Measurements from ENCODE around the gene EIF3J.
A peak's percentile ranks its signal among the peaks of the same experiment; 100 is the strongest.
"Not testable (repeated sequence)": the region's sequence is repeated elsewhere in the genome, so short reads cannot be mapped to it uniquely, and the experiment has no call there.

The EIF3J gene

DNA sequence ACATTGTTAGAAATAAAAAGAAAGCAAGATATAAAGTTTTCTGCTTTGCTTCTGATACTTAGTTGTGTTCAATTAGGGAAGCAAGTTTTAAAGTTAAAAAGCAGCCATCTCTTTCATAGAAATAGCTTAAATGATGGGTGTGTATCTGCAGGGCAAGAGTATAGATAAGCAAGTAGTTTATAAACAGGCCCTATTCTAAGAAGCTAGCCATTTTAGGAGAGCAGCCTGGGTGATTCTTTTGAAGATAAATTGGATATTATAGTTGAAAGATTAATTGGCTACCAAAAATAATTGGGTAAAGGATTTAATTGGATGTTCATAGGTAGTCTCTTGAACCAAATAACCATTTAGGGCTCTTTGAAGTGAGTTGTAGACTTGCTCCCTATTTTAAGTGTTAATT lies 5.6 kb downstream of the EIF3J start:
- no peak for DNase-seq

DNA sequence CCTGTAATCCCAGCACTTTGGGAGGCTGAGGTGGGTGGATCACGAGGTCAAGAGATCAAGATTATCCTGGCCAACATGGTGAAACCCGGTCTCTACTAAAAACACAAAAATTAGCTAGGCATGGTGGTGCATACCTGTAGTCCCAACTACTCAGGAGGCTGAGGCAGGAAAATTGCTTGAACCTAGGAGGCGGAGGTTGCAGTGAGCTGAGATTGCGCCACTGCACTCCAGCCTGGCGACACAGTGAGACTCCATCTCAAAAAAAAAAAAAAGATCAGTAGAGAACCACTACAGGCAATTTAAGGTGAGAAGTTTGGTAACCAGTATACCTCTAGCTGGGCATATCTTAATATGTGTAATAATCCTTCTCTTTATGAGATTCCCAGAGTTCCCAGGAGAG lies 7.8 kb downstream of the EIF3J start:
- not testable (repeated sequence) for DNase-seq

DNA sequence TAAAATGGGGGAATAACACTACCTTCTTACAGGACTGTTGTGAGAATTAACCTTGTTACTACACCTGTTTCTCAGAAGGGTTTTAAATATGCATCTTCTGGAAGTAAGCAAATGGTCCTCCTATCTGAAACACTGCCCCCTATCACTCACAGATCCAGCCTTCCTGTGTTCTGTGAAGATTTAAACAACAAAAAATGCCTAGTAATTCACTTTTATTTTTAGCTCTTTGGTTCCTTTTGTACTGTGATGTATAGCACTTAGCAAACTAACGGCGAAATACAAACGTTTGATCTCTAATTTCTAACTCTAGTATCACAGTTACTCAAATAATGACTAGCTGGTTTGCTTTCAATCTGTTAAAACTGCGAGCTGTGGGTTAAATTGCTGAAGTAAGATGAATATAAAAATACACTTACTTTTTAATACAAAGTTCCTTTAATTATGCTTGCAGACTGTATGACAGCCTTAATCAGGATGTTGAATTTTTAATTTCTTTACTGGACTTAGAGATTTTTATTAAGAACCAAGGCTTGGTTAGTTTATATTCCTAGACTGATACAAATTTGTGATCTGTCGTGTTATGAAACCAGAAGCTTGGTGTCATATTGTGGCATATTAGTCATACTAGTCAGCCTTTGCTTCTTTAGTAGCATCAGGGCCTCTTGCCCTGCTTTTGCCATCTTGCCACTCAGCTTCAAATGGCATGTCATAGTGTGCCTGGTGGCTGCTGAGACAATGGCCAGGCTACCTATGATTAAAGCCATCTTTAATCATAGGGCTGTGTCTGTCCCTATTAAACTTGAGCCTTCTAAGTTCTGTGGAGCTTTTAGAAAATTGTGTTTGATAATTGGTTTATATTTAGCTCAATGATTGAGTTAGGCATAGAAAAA lies 9.2 kb downstream of the EIF3J start:
- DNase-seq: no peak

DNA sequence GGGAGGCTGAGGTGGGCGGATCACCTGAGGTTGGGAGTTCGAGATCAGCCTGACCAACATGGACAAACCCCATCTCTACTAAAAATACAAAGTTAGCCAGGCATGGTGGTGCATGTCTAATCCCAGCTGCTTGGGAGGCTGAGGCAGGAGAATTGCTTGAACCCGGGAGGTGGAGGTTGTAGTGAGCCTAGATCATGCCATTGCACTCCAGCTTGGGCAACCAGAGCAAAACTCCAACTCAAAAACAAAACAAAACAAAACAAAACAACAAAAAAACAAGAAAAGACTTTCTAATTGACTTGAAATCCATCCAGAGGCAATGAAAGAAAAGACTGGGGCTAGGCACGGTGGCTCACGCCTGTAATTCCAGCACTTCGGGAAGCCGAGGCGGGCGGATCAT lies 12.2 kb downstream of the EIF3J start:
- DNase-seq: not testable (repeated sequence)

DNA sequence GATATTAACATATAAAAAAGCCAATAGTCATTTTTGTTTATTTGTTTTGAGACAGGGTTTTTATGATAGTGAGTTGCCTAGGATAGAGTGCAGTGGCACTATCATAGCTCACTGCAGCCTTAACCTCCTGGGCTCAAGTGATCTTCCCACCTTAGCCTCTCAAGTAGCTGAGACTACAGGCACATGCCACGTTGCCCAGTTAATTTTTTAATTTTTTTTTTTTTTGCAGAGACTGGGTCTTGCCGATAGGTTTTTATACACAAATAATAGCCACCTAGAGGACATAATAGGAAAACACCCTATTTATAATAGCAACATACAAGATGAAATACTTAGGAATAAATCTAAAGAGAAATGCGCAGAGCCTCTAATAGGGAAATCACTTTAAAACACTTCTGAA lies 13.3 kb downstream of the EIF3J start:
- peak; percentile 29 for DNase-seq

DNA sequence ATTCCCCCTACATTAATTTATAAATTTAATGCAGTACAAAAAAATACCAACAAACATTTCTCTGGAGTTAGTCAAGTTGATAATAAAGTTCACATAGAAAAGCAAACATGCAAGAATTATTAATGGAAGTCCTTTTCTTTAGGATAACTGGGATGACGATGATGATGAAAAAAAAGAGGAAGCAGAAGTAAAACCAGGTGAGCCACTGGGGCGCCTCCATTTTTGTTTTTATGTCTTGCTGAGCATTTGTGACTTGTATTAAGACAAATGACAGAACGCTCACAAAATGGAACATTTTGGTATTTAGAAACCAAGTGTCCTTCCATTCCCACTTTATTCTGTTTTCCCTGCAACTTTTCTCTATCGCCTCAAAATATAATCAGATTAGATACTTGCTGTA lies 13.8 kb downstream of the EIF3J start:
- DNase-seq: no peak

DNA sequence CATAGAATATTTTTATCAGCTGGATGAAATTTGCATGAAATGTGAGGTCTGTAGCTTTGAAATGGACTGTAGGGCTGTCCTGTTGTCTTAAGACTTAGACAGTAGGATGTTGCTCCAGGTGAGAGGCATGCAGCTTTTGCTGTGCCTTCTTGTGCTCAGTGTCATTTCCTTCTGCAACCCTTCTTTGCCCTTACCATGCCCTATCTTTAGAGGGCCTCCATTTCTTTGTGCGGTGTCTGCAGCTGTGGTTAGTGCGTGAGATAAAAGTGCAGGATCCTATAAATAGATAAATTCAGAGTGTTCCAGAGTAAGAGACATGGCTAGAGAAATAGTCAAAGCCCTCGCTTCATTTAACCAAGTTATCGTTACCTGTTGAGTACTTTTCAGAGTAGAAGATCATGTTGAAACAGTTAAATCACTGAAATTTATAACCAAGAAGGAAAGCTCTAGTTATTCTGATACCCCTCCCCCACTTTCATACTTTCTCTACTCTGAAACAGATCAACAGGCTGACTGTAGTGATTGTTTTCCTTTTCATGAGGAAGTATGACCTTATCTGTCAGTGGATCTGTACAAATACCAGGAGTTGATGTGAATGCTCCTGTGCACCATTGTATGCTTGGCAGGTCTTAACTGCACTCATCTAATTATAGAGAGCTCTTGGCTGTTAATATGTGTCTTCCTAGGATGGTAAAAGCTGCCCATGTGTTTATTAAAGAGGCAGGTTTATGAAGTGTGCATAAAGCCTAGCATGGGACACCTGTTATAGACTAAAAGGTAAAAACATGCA lies 18.2 kb downstream of the EIF3J start:
- no peak for DNase-seq

DNA sequence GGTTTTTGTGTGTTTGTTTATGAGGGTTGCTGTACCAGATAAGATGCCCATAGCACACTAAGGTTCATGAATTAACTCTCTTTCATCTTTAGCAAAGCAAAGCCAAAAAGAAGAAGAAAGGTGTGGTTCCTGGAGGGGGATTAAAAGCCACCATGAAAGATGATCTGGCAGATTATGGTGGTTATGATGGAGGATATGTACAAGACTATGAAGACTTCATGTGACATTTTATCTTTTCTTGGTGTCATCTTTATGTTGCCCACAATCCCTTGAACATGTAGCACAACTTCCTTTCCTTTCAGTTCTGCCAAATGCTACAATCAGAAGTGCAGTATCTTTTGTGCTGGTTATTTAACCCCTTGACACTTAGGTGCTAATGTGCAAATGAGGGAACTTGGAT lies 24.0 kb downstream of the EIF3J start:
- not testable (repeated sequence) for DNase-seq

DNA sequence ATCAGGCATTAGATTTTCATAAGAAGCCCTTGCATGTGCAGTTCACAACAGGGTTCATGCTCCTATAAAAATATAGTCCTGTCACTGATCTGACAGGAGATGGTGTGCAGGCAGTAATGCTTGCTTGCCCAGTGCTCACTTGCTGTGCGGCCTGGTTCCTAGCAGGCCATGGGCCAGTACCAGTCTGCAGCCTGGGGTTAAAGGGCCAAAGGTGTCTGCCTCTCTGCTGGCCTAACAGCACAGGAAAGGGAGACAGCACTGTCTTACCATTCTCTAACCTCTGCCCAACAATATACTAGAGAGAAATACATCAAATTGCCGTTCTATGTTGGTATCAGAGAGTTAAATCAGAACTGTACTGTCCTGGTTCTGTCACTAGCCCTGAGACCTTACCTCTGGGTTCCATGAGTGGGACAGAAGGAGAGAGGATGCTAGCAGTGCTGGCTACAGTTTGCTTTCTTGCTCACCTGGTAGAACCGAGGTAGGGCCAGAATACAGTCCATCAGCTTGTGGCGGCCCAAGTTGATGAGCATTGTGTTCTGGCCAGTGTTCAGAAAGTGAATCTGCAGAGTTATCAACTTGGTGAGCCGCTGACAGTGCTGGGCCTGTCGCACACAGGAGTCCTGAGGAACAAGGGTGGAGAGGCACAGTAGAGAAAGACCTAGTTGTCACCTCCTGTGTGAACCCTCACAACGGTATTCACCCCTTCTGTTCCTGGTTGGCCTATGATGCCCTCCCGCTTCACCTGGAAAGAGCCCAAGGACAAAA lies 28.6 kb downstream of the EIF3J start:
- DNase-seq: no peak

DNA sequence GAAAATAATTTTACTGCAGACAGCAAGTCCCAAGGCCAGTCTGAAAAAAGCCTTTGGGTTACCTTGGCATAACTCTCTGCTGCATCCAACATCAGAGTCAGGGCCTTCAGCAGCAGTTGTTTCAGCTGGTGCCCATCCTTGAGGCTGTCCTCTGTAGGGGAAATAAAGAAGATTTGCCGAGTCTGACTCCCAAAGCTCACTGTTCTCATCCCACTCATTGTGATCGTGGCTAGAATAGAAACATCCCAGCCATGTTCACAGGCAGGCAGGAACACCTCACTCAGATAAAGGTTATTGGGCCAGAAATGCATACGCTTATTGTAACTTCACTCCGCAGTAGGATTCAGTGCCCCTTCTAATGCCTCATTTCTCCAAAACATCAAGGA lies 29.2 kb downstream of the EIF3J start:
- no peak for DNase-seq

DNA sequence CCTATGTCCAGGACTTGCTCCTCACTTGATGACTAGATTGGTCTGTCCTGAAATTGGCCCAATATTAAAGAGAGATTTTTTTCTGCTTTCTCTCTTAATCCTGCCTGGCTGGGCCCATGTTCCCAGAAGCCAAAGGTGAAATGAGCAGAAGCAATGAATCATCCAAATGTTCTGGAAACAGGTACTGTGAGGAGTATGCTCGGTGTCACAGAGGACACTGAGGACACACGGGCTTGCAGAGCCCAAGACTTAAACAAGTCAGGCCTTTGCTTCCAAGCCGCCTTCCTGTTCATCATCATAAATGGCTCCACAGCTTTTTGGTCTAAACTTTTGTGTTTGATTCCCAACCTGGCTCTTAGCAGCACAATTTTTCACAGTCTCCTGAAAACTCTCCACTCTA lies 31.4 kb downstream of the EIF3J start:
- no peak for DNase-seq

DNA sequence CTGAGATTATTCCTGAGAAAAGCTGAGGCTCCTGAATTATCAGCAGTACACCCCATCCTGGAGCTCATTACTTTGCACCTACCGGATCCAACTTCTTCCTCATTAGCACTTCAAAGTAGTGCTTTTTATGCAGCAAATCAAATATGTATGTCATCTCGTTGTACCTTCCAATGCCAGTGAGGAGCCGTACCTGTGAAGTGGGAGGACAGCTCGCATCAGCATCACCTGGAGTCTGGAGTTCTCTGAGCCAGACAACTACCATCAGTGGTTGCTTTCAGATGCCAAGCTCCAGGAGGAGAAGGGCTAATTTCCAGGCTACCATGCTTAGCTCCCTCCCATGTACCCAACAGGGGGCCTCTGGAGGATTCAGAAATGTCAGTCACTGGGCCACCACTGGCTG lies 32.4 kb downstream of the EIF3J start:
- no peak for DNase-seq

DNA sequence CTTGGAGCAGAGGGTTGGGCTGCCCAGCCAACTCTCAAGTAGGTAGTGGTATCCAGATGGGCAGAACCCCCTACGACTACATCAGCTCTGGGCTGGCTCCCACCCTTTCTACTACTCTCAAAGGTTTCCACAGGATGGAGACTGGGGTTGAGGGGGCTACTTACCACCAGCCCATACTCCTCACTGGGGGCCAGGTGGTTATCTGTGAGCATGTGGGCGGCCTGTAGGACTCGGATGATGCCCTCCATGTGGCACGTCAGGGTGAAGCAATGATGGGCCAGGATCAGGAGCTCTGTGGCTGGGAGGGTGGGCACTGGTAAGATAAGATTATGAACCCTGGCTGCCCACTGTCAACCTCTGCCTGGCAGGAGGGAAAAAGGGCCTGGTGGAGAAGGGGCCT lies 33.4 kb downstream of the EIF3J start:
- DNase-seq: no peak

DNA sequence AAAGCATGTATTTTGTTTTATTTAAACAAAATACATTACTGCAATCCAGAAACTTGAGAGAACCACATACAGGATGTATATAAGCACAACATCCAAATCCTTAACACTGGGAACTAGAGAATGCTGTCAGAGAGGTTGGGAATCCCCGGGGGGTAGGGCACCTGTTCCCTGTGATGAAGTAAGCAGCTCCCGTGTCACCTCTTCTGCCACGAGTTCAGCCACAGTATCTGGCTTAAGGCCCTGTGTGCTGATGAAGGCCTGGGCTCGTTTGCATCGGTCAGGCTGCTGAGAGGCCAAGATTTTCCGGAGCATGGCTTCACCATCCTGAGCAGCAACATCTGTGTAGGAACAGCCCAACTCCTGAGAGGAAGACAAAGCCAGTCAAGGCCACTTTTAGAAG lies 36.4 kb downstream of the EIF3J start:
- no peak for DNase-seq

DNA sequence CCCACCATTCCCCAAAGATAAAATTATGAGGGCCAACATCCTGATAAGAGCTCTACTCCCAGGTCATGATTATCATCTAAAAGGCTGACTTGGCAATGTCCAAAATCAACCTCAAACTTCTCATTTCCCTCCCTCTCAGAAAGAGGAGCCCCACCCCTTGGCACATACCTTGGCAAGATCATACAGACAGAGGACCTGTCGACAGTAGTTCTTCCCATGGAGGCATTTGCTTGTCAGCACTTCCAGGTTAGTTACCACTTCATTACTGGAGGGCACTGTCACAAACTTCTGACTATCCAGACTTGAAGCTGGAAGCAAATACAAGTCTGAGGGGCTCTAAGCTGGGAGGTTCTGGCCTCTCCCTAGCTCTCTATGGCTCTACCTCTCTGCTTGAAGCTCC lies 37.8 kb downstream of the EIF3J start:
- DNase-seq: no peak

DNA sequence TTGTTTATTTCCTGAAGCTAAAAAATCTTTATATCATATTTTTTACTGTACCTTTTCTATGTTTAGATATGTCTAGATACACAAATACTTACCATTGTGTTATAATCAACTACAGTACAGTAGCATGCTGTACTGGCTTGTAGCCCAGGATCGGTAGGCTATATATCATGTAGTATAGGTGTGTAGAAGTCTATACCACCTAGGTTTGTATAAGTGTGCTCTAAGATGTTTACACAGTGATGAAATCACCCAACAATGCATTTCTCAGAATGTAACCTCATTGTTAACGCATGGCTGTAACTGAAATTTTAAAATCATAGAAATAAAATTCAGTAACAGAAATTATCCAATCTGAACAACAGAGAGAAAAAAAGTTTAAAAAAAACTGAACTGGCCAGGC lies 43.2 kb downstream of the EIF3J start:
- no peak for DNase-seq

DNA sequence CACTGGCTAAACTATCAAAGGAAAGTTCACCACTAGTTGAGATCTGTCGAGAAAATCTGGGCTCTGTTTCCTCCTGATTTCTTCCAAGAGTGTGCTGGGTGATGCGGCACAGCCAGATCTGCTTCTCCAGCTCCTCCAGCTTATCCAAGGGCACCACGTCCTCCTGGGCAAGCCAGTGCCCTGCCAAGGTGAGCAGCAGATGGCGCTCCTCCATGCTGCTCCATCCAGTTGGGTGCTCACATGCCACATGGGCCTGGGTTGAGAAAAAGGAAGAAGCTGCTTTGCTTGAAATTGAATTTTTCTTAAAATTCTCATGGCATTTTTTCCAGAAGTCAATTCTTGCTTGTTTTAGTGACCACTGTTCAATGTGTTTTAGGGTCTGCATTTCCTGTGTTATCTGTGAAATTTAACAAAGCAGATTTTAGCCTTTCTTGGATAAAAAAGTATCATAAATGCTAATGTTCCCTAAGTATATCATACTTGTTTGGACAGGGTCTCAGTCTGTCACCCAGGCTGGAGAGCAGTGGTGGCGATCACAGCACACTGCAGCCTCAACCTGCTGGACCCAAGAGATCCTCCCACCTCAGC lies 47.3 kb downstream of the EIF3J start:
- peak; percentile 18 for DNase-seq

DNA sequence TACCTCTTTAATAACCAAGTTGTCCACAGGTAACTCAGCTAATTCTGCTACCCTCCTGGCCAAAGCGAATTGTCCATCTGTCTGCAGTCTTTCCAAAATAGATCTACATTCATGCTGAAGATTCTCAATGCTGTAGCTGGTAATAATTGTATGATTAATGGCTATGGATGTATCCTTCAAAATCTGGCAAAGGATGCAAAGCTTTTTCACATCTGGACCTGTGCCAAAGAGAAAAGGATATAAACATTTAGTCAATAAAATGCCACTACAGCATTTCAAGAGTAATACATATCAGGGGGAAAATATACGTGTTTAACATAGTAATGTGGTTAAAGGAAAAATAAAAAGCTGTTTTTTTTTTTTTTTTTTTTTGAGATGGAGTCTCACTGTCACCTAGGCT lies 48.7 kb downstream of the EIF3J start:
- DNase-seq: no peak

DNA sequence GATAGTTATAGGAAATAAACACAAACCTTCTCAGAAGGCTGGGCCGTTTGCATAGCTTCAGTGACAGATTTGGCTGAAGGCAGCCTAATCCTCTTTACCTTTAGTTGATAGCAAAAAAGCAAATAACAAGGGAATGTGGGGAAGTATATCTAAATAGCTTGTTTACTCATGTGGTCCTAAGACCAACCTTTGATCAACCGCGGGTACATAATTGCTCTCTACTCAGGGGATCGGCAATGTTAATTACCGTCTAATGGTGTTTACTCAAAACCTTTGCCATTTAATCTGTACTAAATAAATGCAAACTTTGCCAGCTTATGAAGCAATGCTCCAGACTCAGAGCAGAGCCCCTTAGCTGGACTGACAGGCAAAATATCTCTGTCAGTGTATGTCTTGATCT lies 51.6 kb downstream of the EIF3J start:
- no peak for DNase-seq

DNA sequence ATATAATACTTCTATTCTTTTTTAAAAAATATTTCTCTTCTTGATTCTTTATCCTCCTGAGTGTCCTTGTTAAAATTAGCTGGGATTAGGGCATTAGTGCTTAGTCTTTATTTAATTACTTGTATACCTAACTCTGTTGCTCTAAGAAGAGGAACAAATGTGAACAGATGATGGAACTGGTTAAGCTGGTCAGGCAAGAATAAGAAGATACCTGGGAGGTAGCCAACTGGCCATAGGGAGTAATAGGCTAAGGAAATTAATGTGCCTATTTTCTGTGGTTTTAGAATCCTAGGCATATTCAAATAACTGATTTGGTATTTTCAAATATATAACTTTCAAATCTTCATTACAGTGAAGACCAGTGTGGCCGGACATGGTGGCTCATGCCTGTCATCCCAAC lies 54.4 kb downstream of the EIF3J start:
- DNase-seq: no peak

DNA sequence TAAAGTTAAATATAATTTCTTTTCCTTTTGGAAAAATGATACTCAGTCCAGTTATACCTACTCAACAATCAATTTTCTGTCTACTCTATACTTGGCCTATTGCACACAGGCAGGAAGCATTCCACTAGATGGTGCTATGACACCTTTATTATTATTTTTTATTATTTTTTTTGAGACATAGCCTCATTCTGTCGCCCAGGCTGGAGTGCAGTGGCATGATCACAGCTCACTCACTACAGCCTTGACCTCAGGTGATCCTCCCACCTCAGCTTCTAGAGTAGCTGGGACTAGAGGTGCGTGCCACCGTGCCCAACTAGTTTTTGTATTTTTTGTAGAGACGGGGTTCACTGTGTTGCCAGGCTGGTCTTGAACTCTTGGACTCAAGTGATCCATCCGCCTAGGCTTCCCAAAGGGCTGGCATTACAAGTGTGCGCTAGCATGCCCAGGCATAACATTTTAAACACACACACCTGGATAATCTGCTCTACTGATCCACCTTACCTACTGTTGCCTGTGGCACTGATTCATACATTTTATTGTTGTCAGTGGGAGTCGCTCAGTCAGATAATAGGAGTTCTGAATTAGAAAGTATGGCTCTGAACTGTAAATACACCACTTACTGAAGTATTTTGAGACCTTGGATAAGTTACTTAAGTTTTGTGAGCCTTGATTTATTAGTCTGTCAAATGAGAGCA lies 56.2 kb downstream of the EIF3J start:
- DNase-seq: peak; percentile 14

DNA sequence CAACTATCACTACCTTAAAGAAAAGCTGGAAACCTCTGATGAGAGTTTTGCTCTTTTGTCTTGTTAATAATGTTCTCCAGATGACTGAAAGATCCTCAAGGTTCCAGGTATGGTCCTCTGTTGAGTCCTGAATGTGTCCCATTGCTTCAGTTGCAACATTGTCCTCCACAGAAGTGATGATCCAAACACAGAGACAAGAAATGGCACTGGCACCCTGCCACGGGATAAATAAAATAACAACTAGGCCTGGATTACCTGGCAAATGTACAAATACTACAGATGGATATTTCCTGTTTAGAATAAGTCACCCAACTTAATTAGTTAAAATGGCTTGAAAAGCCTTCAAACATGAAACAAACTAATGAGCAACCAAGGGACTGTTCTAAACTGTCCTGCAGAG lies 58.3 kb downstream of the EIF3J start:
- DNase-seq: no peak
